NB4 (cell line): ENCODE measurements around the gene WFDC13.
"Not testable (repeated sequence)": the region's sequence is repeated elsewhere in the genome, so short reads cannot be mapped to it uniquely, and the experiment has no call there.

Source experiments
- DNase-seq: peaks from one replicate; pipeline ENCODE4 v3.0.0; 2010; ENCODE audit warnings: low read depth
- H3K4me3 ChIP-seq: one replicate; pipeline ENCODE4 v1.5.1; 2011; ENCODE audit warnings: mild to moderate bottlenecking, low read depth, low read length, moderate library complexity
- CTCF ChIP-seq: IDR thresholded peaks from one replicate; pipeline ENCODE4 v1.5.1; 2012; ENCODE audit warnings: low read depth, low read length
- MAX ChIP-seq: IDR thresholded peaks from 2 replicates; pipeline ENCODE4 v1.6.1; 2011; ENCODE audit warnings: low read depth, low read length
- MYC ChIP-seq: IDR thresholded peaks from 2 replicates; pipeline ENCODE4 v1.6.1; 2011; ENCODE audit warnings: low read depth, low read length
- POLR2A ChIP-seq: IDR thresholded peaks from 2 replicates; pipeline ENCODE4 v1.6.1; 2011; ENCODE audit warnings: mild to moderate bottlenecking; ENCODE audit not compliant: insufficient read length; ENCODE audit errors: extremely low read depth

WFDC13 gene

GRCh38 chr20:45695496-45695895 is 6.3 kb upstream of the WFDC13 start:
- no peak for DNase-seq
- TF ChIP-seq POLR2A (no peak), CTCF (no peak), MYC (no peak), MAX (no peak)
- no peak overlapping the region for H3K4me3 ChIP-seq

GRCh38 chr20:45701104-45701503 is 734 bp upstream of the WFDC13 start:
- TF ChIP-seq CTCF = no peak
- no peak for TF ChIP-seq MYC
- TF ChIP-seq MAX = no peak
- no peak for TF ChIP-seq POLR2A

GRCh38 chr20:45704969-45705637 is 3.3 kb downstream of the WFDC13 start, which contains the start of gene WFDC10B:
WFDC10B (minus strand) TSS chr20:45705019; CDS start chr20:45685992, 19,027 bp downstream.
- no peak within 1 kb of the TSS for H3K4me3 ChIP-seq
- TF ChIP-seq MAX (no peak), MYC (no peak), POLR2A (no peak), CTCF (no peak)
- no peak for DNase-seq

More at GRCh38 chr20:45701104-45701503, 734 bp upstream of the WFDC13 start:
- no peak overlapping the region for H3K4me3 ChIP-seq
- DNase-seq = no peak

GRCh38 chr20:45716141-45716688 is 14.4 kb downstream of the WFDC13 start:
- not testable (repeated sequence) for H3K4me3 ChIP-seq, DNase-seq

GRCh38 chr20:45722047-45722446 is 20.2 kb downstream of the WFDC13 start, which contains the start of gene SPINT4:
SPINT4 (plus strand) TSS chr20:45722347; CDS start chr20:45722368, 21 bp downstream.
- H3K4me3 ChIP-seq = no peak within 1 kb of the TSS
- TF ChIP-seq MAX (no peak), CTCF (no peak), MYC (no peak), POLR2A (no peak)
- no peak for DNase-seq

GRCh38 chr20:45725134-45725533 is 23.3 kb downstream of the WFDC13 start:
- DNase-seq = no peak
- H3K4me3 ChIP-seq = no peak overlapping the region
- TF ChIP-seq MYC (no peak), CTCF (no peak), POLR2A (no peak), MAX (no peak)
